Esophagus muscularis mucosa (tissue), 4 donors: ENCODE data around the gene GMDS. TPM values are rescaled to one million over a fixed set of nuclear protein-coding genes. Genes with fewer than 3 reads are reported as not detected.

Experiments
- DNase-seq: peaks from one replicate; pipeline ENCODE4 v3.0.0-alpha.2; 2017; ENCODE audit errors: extremely low spot score
- H3K27ac ChIP-seq, 4 donors: fragments of 200-600 bp; sonication (generic); replicated peaks in 1 of 4; 1 replicate in 3 of 4; 2 replicates in 1 of 4; pipeline ENCODE4 v1.5.1; 2016 to 2019; ENCODE audit warnings: mild to moderate bottlenecking in 1 of 4
- H3K27me3 ChIP-seq, 4 donors: fragments of 200-600 bp; sonication (generic); one replicate each; pipeline versions ENCODE4 v1.5.1 to v1.6.0; 2016 to 2019
- H3K36me3 ChIP-seq, 4 donors: fragments of 200-600 bp; sonication (generic); one replicate each; pipeline ENCODE4 v1.5.1; 2016 to 2019
- H3K4me1 ChIP-seq, 4 donors: fragments of 200-600 bp; sonication (generic); one replicate each; pipeline ENCODE4 v1.5.1; 2016 to 2019
- H3K4me3 ChIP-seq, 4 donors: fragments of 200-600 bp; sonication (generic); 1 replicate in 2 of 4; 2 replicates in 2 of 4; pipeline ENCODE4 v1.5.1; 2016 to 2019; ENCODE audit warnings: mild to moderate bottlenecking in 4 of 4, moderate library complexity in 1 of 4
- H3K9me3 ChIP-seq, 4 donors: fragments of 200-600 bp; sonication (generic); 1 replicate in 3 of 4; 2 replicates in 1 of 4; pipeline ENCODE4 v1.5.1; 2016 to 2019
- EP300 ChIP-seq: sonication (generic); formaldehyde crosslinking; IDR thresholded peaks from one replicate; pipeline ENCODE4 v1.6.1; 2017; ENCODE audit warnings: antibody characterized with exemption
- POLR2A ChIP-seq: fragments of 450-650 bp; IDR thresholded peaks from one replicate; pipeline ENCODE4 v1.6.1; 2017; ENCODE audit warnings: antibody characterized with exemption, moderate library complexity, mild to moderate bottlenecking, low read depth
- POLR2AphosphoS5 ChIP-seq, 2 donors: sonication (generic); formaldehyde crosslinking; IDR thresholded peaks; one replicate each; pipeline ENCODE4 v1.6.1; 2017; ENCODE audit warnings: antibody characterized with exemption in 2 of 2
- WGBS: methylation state at CpG from one replicate; pipeline ENCODE4 v1.1.5; 2018; 5-methylcytosine and 5-hydroxymethylcytosine counted together
- intact Hi-C: fragments of 100-400 bp; cut with DNase I; formaldehyde crosslinking; loops from one replicate; pipeline ENCODE4 v1.15.1; 2023
- total RNA-seq, 4 donors: library from RNA; depleted of rRNA; stranded (reverse); fragments of >200 nt; gene quantifications; one replicate each; pipeline versions ENCODE4 v1.1.0 to v1.2.1, GENCODE V29; 2016
- TF ChIP-seq, protein P1 (sequence below), 3 experiments: fragments of 200-600 bp in 2 of 3; fragments of 450-650 bp in 1 of 3; sonication (generic) in 2 of 3; IDR thresholded peaks; one replicate each; pipeline ENCODE4 v1.5.1; 2017 to 2019; ENCODE audit warnings: antibody characterized with exemption in 3 of 3, mild to moderate bottlenecking in 2 of 3, moderate library complexity in 1 of 3

GMDS gene
- total RNA-seq, 4 donors from 2014 or later: 3.6 to 14.1 (median 6.0) TPM

DNA sequence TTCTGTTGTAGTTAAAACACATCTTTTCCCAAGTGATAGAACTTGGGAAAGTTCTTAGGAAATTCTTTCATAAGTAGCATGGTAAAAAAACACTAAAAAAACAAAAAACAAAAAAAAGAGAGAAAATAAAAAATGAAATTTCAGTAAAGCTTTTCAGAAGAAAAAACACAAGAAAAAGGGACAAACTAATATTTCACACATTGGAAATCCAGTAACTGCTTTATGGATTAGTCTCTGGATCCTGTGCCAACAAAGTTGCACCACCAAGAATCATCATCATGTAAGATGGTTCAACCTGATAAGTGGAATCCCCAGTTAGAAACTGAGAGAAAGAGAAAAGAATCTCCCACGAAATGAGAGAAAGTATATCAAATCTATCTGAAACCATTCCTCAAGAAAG, 144.2 kb downstream of the GMDS start:
- H3K27ac ChIP-seq: no peak overlapping the region
- intact Hi-C loops: no loop called here
- no peaks in the 10 kb centered on the region for H3K9me3 ChIP-seq
- WGBS: 95% methylated on average over 1 of the region's 1 CpG
- no peak for DNase-seq
- no peak overlapping the region for H3K4me3 ChIP-seq
- TF ChIP-seq EP300 (no peak), POLR2A (no peak), POLR2AphosphoS5 (IDR thresholded peaks at IDR 0.05) (no peak)
- TF ChIP-seq, protein P1, sequence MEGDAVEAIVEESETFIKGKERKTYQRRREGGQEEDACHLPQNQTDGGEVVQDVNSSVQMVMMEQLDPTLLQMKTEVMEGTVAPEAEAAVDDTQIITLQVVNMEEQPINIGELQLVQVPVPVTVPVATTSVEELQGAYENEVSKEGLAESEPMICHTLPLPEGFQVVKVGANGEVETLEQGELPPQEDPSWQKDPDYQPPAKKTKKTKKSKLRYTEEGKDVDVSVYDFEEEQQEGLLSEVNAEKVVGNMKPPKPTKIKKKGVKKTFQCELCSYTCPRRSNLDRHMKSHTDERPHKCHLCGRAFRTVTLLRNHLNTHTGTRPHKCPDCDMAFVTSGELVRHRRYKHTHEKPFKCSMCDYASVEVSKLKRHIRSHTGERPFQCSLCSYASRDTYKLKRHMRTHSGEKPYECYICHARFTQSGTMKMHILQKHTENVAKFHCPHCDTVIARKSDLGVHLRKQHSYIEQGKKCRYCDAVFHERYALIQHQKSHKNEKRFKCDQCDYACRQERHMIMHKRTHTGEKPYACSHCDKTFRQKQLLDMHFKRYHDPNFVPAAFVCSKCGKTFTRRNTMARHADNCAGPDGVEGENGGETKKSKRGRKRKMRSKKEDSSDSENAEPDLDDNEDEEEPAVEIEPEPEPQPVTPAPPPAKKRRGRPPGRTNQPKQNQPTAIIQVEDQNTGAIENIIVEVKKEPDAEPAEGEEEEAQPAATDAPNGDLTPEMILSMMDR (IDR thresholded peaks at IDR 0.05): no peak
- H3K36me3 ChIP-seq: no peaks in the 10 kb centered on the region
- no peaks in the 10 kb centered on the region for H3K27me3 ChIP-seq
- peaks cover 0 to 7% (median 0%) of the 10 kb centered on the region in 4 donors for H3K4me1 ChIP-seq

DNA sequence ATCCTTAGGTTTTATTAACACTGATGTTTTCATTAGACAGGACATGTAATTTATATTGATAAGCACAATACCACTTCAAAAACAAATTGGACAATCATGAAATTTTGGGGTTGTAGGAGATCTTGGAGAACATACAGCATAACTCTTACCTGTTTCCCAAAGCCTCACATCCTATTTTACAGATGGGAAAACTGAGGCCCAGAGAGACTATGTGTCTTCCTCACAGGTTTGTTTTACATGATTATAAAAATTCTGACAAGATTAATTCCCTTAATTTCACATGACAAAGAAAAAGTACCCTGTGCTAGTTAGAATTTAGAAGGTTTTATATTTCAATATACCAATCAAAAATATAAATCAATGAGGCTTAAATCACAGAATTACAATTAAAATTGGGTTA, 145.5 kb downstream of the GMDS start:
- intact Hi-C loops: no loop called here
- Histone ChIP-seq H3K4me3 (no peak overlapping the region), H3K27me3 (no peaks in the 10 kb centered on the region), H3K4me1 (peaks cover 0 to 7% (median 0%) of the 10 kb centered on the region in 4 donors), H3K9me3 (no peaks in the 10 kb centered on the region), H3K27ac (no peak overlapping the region), H3K36me3 (no peaks in the 10 kb centered on the region)
- DNase-seq: no peak
- TF ChIP-seq, protein P1 (IDR thresholded peaks at IDR 0.05): no peak
- TF ChIP-seq EP300 (no peak), POLR2A (no peak), POLR2AphosphoS5 (IDR thresholded peaks at IDR 0.05) (no peak)

DNA sequence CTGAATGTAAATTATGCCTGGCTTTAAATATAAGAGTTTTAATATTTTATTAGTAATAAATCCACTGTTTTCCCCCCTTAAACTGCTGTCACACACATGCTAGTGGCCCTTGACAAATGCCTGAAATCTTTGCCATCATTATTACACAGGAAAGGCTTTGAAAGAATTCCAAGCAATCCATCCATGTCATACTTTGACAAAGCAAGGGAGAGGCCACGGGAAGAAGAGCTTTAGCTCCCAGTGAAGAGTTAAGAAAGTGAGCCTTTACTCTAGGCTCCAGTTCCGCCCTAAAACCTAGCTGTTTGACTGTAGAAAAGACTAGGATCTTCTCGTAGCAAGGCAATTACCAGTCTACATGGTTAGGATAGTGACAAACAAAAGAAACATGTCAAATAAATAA, 147.9 kb downstream of the GMDS start:
- no peak for DNase-seq
- H3K27me3 ChIP-seq: no peaks in the 10 kb centered on the region
- intact Hi-C loops: no loop called here
- TF ChIP-seq, protein P1 (IDR thresholded peaks at IDR 0.05): no peak
- TF ChIP-seq POLR2AphosphoS5 (IDR thresholded peaks at IDR 0.05) (no peak), POLR2A (no peak), EP300 (no peak)
- no peaks in the 10 kb centered on the region for H3K9me3 ChIP-seq
- H3K4me3 ChIP-seq: no peak overlapping the region
- H3K4me1 ChIP-seq: no peaks in the 10 kb centered on the region
- no peaks in the 10 kb centered on the region for H3K36me3 ChIP-seq
- WGBS: 84% methylated on average over 3 of the region's 3 CpGs
- no peak overlapping the region for H3K27ac ChIP-seq

DNA sequence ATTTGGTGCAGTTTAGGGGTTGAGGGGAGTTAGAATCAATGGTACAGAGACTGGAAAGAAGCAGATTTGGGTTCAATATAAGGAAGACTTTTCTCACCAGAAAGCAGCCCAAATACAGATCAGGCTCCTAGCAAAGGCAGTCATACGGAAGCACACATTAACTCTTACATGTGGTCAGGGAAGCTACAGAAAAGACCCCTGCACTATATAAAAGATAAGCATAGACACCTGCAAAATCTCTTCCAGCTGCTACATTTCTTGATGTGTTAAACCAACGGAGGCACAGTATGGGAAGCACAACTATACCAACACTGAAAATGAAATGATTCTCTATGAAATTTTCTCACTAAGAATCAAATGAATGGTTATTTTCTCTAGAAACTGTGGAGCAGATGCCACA, 150.8 kb downstream of the GMDS start:
- 95% methylated on average over 2 of the region's 2 CpGs for WGBS
- no peaks in the 10 kb centered on the region for H3K4me1 ChIP-seq
- no peaks in the 10 kb centered on the region for H3K9me3 ChIP-seq
- H3K4me3 ChIP-seq: no peak overlapping the region
- no peaks in the 10 kb centered on the region for H3K36me3 ChIP-seq
- no peak for DNase-seq
- no peak for TF ChIP-seq POLR2AphosphoS5 (IDR thresholded peaks at IDR 0.05)
- TF ChIP-seq, protein P1 (IDR thresholded peaks at IDR 0.05): no peak
- TF ChIP-seq EP300: no peak
- no peak for TF ChIP-seq POLR2A
- H3K27me3 ChIP-seq: no peaks in the 10 kb centered on the region
- intact Hi-C loops: no loop called here
- H3K27ac ChIP-seq: no peak overlapping the region

DNA sequence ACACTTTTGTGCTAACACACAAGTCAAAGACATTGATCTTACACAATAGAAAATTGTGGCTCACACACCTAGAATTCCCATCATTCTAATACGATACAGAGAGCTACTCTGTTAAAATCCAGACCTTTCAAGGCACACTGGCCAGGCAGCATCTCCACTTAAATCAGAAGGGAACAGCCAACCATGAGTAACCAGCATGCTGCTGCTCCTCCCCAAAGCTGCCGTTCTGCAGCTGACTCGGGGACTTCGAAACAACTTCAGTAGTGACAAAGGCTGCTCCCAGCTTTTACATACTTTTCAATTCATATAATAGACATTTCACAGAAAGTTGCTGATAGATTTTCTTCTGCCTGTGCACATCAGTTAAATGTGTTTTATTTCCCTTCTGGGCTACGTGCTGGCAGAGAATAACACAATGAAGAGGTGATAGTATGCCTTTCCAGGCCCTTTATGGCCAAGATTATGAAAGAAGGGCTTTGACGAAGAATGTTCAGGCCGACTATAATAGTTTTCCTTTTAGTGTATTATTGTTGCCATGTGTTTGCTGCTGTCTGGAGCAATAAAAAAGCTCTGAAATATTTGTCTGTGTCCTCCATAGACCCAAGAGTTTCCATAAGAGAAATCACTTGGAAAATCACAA, 159.0 kb downstream of the GMDS start:
- intact Hi-C loops: no loop called here
- no peaks in the 10 kb centered on the region for H3K27me3 ChIP-seq
- no peaks in the 10 kb centered on the region for H3K36me3 ChIP-seq
- H3K9me3 ChIP-seq: no peaks in the 10 kb centered on the region
- 81% methylated on average over 7 of the region's 7 CpGs for WGBS
- no peak for TF ChIP-seq EP300
- no peak for TF ChIP-seq POLR2A
- TF ChIP-seq POLR2AphosphoS5 (IDR thresholded peaks at IDR 0.05): no peak
- TF ChIP-seq, protein P1 (IDR thresholded peaks at IDR 0.05): no peak
- no peaks in the 10 kb centered on the region for H3K4me1 ChIP-seq
- no peak overlapping the region for H3K27ac ChIP-seq
- no peak overlapping the region for H3K4me3 ChIP-seq
- no peak for DNase-seq
